Panc1 (cell line): ENCODE data around the gene APLF.

Source experiments
- CTCF ChIP-seq: fragments of 450-650 bp; IDR thresholded peaks from 2 replicates; pipeline ENCODE4 v1.5.1; 2017; ENCODE audit warnings: mild to moderate bottlenecking
- SIN3A ChIP-seq: IDR thresholded peaks from 2 replicates; pipeline ENCODE4 v1.6.1; 2012; ENCODE audit warnings: low read depth, mild to moderate bottlenecking, low read length, moderate library complexity, borderline replicate concordance; ENCODE audit not compliant: insufficient read depth

- no peak for TF ChIP-seq SIN3A
- no peak for TF ChIP-seq CTCF
Measured at GRCh38 chr2:68489282-68489681, 21.9 kb downstream of the APLF start.
